ENCODE results near the gene RRAGB. TPM values are rescaled to one million over a fixed set of nuclear protein-coding genes. Genes with fewer than 3 reads are reported as not detected.

RRAGB gene
- total RNA-seq, 2 donors from 2014 or later: 15.5 to 23.0 TPM

GRCh38 chrX:55801811-55802210, 84.3 kb downstream of the RRAGB start:
- Histone ChIP-seq H3K4me1 (ENCODE audit: control insufficient read depth, insufficient read depth, low read length) (no peaks in the 10 kb centered on the region), H3K4me3 (ENCODE audit: low read length) (no peak overlapping the region), H3K9ac (ENCODE audit: extremely low read depth, low read length, poor library complexity, severe bottlenecking) (no peak overlapping the region), H3K27me3 (ENCODE audit: control insufficient read depth, insufficient read depth, low read length, poor library complexity, severe bottlenecking) (no peaks in the 10 kb centered on the region), H3K36me3 (ENCODE audit: control insufficient read depth, insufficient read depth, low read length) (no peaks in the 10 kb centered on the region), H3K27ac (ENCODE audit: low read depth, low read length) (no peak overlapping the region), H3K9me3 (ENCODE audit: control insufficient read depth, low read length) (peaks cover 9% of the 10 kb centered on the region)
- WGBS, 2 experiments (ENCODE audit: insufficient coverage in 1 of 2, insufficient read length in 1 of 2): 40% methylated on average over 1 of the region's 1 CpG; no CpG with 5 or more reads in 1 of the 2 experiments
- Mint-ChIP-seq H3K27ac (no peak overlapping the region), H3K4me1 (peaks cover 4% of the 10 kb centered on the region), H3K4me3 (no peak overlapping the region), H3K27me3 (ENCODE audit: insufficient read depth) (no peaks in the 10 kb centered on the region), H3K9me3 (peaks cover 63% of the 10 kb centered on the region), H3K36me3 (ENCODE audit: low read depth) (peaks cover 8% of the 10 kb centered on the region)
- DNase-seq: no peak
- peak; percentile 47 for TF ChIP-seq CTCF (conservative IDR thresholded peaks at IDR 0.05)

Other genes starting within 250 kb of the RRAGB start
- gene USP51, start 227.9 kb upstream of the RRAGB start, total RNA-seq: 10 to 100 TPM; 15.6 to 18.0 TPM
- gene FOXR2, start 94.3 kb upstream of the RRAGB start, total RNA-seq: not detected